GM18508 (cell line): ENCODE data around the gene TMCO6.

ENCODE experiments used
- ATAC-seq: cut with Tn5 transposase; IDR thresholded peaks from one replicate; pipeline ENCODE4 v1.9.1; 2021; ENCODE audit warnings: moderate number of reproducible peaks; ENCODE audit not compliant: insufficient read depth, unreplicated experiment

The TMCO6 gene

GRCh38 chr5:140671472-140672125 lies 32.3 kb downstream of the TMCO6 start:
- ATAC-seq = no peak

DNA sequence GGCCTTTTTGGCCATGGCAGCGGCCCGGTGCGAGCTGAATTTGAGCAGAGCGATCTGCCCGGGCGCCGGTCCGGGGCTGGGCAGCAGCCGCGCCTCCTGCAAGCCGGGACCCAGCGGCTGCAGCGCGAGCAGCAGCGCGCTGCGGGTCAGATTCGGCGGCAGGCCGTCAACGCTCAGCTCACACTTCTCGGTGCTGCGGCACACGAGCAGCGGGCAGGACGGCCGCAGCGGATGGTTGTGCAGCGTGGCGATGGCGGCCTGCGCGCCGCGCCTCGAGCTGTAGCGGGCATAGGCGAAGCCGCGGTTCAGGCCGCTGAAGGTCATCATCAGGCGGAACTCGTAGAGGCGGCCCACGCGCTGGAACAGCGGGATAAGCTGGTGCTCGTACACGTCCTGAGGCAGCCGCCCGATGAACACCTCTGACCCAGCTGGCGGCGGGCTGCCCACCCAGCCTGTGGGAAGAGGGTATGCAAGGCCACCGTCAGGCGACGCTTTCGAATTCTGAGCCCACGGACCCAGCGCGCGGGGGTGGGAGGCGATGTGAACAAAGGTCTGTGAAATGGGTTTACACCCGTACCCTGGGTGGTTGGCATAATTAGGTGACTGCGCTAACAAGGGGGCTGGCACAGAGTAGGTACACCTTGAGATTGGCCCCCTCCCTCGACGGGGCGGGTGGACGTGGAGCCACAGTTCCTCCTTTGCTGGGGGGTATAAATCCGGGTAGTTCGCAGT lies 33.4 kb downstream of the TMCO6 start:
- no peak for ATAC-seq

GRCh38 chr5:140673187-140673976 lies 34.1 kb downstream of the TMCO6 start, which contains the start of gene DND1:
DND1 (minus strand) TSS chr5:140673576; CDS start chr5:140673542, 34 bp downstream.
- ATAC-seq = no peak

DNA sequence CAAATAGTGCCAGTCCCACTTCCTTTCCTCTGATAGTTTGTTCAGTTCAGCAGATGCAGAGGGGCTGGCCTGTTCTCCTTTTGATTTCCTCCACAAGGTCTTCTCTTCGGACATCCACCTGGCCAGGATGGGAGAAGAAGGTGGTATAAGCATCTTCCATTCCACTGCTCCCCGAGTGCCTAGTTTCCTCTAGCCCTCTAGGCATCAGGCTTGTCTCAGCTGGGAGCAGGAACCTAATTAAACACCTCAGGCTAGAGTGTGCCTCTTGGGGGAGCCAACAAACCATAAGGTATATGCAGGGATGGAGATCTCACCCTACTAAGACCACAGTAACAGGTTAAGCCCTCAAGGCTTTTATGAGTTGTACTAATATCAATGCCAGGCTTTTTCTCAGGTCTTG lies 35.0 kb downstream of the TMCO6 start:
- ATAC-seq = no peak

GRCh38 chr5:140674629-140675028 lies 35.4 kb downstream of the TMCO6 start:
- ATAC-seq = no peak

GRCh38 chr5:140677947-140678346 lies 38.7 kb downstream of the TMCO6 start:
- no peak for ATAC-seq

DNA sequence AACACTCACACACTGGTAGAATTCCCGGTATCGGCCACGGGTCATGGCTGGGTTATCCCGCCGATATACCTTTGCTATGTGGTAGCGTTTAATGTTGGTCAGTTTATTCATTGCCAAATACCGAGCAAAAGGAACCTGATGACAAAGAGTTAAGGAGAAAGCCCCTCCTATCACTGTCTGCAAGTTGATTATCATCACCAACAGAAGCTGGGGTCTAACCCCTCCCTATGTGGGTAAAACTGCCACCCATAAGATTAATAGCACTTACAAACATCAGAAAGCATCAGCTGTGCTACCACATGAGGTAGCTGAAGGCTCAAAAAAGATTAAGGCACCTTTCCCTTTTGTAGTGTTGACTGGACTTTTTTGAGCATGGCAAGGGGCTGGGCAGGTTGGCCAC lies 39.7 kb downstream of the TMCO6 start:
- ATAC-seq = no peak

- ATAC-seq = no peak
Observed at GRCh38 chr5:140690376-140690932, 51.2 kb downstream of the TMCO6 start.

DNA sequence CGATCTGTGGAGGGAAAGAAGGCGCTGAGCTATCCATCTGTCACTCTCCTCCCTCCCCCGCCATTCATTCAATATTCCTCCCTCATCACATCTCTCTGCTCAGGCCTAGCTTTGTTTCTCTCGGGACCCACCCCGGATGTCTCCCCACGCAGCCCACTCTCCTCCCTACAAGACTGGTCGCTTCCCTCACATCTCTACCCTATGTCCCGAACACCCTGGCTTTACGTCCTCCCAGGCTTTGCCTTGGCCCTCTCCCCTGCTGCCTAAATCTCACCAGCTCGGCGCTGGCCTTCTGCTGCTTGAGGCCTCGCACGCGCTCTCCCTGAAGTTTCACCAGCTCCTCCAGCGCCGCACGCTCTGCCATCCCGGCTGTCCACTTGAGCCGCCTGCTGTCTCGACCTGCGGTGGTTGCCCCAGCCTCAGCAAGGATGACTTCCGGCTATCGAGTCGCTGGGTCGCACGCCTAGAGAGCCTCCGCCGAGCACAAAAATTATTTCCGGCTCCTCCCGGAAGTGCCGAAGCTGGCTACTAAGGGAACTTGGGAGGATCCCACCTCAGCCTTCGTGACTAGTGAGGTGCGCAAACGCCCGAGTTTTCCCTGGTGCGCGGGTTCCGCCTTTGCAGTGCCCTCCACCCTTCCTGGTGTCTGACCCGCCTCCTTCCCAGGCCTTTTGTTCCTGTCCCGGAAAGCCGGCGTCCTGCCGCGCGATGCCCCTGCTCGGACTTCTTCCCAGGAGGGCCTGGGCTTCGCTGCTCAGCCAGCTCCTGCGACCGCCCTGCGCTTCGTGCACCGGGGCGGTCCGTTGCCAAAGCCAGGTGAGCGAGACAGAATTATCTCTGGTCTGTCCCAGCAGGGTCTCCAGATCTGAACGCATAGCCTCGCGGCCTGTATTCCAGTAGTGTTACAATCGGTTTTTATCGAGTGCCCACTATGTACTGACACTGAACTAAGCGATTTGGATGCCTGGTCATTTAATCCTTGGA lies 52.0 kb downstream of the TMCO6 start, which contains the start of the genes HARS1 and HARS2:
Gene HARS1 (minus strand): TSS at position 430 of the 984 bp plus-strand sequence. CDS start 66 bp downstream, at position 364.
Gene HARS2 (plus strand): TSS at position 515 of the 984 bp plus-strand sequence. CDS start 194 bp downstream, at position 709.
- peak; percentile 94 for ATAC-seq

- no peak for ATAC-seq
Observed at GRCh38 chr5:140694276-140694675, 55.0 kb downstream of the TMCO6 start.
